HG02642 (cell line): ENCODE data around the gene KIF5C.

ENCODE experiments used
- ATAC-seq: cut with Tn5 transposase; IDR thresholded peaks from one replicate; pipeline ENCODE4 v1.9.1; 2021; ENCODE audit warnings: mild to moderate bottlenecking; ENCODE audit not compliant: unreplicated experiment, poor library complexity

KIF5C gene

GRCh38 chr2:148885988-148886387, 11.0 kb downstream of the KIF5C start:
- ATAC-seq: no peak

DNA sequence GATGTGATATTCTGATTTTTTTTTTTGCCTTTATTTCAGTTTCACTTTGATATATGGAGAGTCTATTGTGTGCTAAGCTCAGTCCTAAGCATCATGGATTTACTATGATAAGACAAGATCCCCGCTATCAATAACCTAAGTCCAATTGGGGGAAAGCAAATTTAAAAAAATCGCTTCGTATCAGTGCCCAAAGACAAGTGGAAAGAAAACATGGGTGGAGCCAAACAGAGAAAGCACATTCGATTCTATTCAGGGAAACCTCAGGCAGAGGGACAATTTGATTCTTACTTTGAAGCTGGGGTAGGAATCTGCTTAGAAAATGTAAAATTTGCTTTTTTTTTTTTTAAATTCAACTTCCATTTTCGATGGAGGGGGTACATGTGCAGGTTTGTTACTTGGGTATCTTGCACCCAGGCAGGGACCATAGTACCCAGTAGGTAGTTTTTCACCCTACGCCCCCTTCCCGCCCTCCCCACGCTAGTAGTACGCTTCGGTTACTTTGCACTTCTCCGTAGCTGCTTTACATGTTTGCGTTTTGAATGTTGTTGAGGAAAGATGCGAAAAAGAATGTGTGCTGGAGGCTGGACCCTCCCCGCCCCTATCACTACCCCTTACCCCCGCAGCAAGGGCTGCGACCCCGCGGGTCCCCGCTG, 12.4 kb downstream of the KIF5C start:
- no peak for ATAC-seq

- ATAC-seq: no peak
These were observed 13.0 kb downstream of the KIF5C start for GRCh38 chr2:148888003-148888501.

- ATAC-seq: no peak
These were observed 14.0 kb downstream of the KIF5C start for GRCh38 chr2:148888986-148889385.

GRCh38 chr2:148893906-148894305, 18.9 kb downstream of the KIF5C start:
- ATAC-seq: no peak

DNA sequence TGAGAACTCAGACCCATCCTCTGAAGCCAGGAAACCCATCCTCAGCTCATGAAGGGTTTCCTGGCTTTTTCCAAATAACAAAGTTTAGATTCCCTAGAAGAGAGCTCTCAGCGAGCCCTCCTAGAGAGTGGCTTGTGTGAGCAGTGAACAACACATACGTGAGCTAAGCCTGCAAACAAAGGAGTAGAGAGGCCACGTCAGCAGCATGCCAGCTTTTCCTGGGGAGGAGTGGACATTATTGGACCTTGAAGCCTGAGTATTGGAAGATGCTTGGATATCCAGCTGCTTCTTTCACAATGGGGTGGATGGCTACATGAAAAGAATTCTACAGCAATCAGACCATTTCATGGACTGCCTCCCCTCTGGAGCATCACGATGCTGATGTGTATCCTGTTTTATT, 21.1 kb downstream of the KIF5C start:
- ATAC-seq: no peak

GRCh38 chr2:148899638-148900318, 24.8 kb downstream of the KIF5C start:
- no peak for ATAC-seq

DNA sequence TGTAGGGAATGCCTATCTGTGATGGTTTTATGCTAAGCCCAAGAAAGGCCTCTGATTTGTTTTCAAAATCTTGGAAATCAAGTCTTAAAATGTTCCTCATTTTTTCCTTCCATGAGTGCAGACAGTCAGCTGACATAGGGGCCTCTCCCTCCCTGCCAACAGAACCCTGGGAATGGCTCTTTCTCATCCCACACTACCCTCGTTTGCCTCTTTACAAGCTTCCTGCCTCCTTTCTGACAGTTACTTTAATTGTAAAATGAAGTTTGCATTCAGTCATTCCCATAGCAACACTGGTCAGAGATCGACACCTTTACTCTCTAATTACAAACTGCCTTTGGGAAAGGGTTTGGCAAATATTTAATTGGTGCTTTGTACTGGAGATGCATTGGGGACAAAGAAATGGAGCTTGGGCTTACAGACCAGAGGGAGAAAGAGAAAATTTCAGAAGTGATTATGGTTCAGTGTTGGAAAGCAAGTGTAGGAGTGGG, 25.4 kb downstream of the KIF5C start:
- no peak for ATAC-seq

GRCh38 chr2:148901142-148901541, 26.1 kb downstream of the KIF5C start:
- no peak for ATAC-seq

- no peak for ATAC-seq
These were observed 27.8 kb downstream of the KIF5C start for GRCh38 chr2:148902798-148903197.

GRCh38 chr2:148903294-148903693, 28.3 kb downstream of the KIF5C start:
- ATAC-seq: no peak

- no peak for ATAC-seq
These were observed 29.0 kb downstream of the KIF5C start for GRCh38 chr2:148903979-148904378.

- ATAC-seq: no peak
These were observed 31.1 kb downstream of the KIF5C start for GRCh38 chr2:148906124-148906523.

- no peak for ATAC-seq
These were observed 32.2 kb downstream of the KIF5C start for GRCh38 chr2:148907085-148907785.

DNA sequence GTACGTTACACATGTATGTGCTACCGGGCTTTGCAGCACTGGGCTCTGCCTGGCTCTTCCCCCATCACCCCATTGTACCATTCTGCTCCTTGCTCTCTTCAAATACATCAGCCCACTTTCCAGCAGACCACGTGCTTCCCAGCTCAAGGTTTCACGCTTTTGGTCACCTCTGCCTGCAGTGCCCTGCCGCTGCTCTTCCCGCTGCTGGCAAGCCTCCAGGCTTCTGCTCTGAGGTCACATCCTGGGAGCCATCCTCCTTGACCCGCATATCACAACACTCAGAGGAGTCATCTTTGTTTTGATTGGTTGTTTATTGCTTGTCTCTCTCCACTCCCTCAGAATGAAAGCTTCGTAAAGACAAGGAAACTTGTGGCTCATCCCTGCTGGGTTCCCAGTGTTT, 34.1 kb downstream of the KIF5C start:
- ATAC-seq: no peak

DNA sequence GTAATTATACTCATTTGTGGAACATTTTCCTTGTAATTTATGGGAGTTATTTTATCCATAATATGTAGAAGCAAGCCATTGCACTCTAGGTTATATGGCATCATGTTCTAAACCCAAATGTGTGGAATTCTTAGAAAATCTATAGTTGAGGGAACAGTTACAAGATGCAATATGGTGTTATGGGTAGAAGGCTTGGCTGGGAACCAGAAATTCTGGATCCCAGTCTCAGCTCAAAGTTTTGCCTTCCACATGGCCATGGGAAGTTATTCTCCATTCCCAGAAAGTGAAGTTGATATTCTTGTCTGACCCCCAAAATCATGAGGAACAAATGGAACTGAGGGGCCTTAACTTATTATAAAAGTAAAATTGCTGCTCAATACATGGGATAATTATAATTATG, 38.0 kb downstream of the KIF5C start:
- no peak for ATAC-seq

DNA sequence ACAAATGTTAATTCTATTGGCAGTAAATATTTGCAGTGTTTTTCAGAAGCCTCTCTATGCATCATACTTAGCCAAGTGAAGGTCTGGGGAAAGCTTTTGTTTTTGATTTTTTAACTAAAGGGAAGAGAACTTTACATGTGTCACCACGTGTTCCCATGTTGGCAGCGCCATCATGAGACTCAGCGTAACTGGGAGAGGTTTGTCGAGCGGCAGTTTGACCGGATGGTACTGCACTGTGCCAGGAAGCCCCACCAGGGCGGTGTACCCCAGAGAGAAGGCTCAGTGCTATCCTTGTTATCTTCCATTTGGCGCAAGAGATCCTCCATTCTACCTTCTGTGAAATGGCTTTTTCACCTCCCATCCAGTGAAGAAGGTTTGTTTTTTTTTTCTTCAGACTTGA, 38.5 kb downstream of the KIF5C start:
- ATAC-seq: no peak

- ATAC-seq: no peak
These were observed 39.4 kb downstream of the KIF5C start for GRCh38 chr2:148914463-148914862.

DNA sequence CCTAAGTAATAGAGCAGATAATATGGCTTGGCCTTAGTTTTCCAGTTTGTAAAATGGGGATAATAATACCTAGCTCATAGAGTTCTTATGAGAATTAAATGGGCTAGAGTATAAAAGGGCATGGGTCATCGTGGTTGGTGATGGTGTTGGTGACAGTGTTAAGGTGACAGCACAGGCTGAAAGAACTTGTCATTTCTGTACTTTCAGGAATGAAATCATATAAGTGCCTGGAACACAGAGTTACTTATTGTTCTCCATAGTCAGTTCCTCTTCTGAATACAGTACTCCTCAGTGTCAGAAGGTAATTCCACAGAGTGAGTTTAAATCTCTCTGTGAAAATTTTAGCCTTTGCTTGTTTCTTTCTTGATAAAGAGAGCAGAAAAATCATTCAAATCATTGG, 42.4 kb downstream of the KIF5C start:
- ATAC-seq: peak; percentile 76

- no peak for ATAC-seq
These were observed 43.5 kb downstream of the KIF5C start for GRCh38 chr2:148918554-148918953.

GRCh38 chr2:148920559-148920958, 45.5 kb downstream of the KIF5C start:
- no peak for ATAC-seq
